Posterior cingulate gyrus (tissue), 11 donors: ENCODE results near the gene AFF3.

Source experiments
- DNase-seq, 10 donors: peaks; one replicate each; pipeline versions ENCODE4 v3.0.0 to v3.0.0-alpha.2; 2020 to 2021; ENCODE audit warnings: mixed read lengths in 3 of 10
- intact Hi-C: fragments of 100-400 bp; cut with DNase I; formaldehyde crosslinking; loops from one replicate; pipeline ENCODE4 v1.15.1; 2023

Gene AFF3

DNA sequence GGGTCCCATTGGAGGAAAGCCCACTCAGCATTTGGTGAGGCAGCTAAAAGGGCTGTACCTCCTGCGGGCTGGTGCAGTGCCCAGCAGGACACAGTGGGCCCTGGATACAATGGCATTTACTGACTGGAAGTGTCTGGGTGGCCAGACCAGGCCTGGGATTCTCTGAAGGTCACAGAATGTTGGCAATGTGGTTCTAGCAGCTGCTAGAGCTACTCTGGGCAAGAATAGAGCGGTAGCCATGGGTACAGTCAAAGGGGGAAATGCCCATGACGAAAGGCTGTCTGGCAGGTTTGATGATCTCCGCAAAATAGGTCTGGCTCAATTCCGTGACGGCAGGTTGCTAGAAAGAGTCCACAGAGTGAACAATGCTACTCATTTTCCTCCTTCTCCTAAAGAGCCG is 241.8 kb downstream of the AFF3 start:
- peak in 4 of 10 donors; percentile 15 to 80 (median 25) for DNase-seq
- intact Hi-C loops: no loop called here

DNA sequence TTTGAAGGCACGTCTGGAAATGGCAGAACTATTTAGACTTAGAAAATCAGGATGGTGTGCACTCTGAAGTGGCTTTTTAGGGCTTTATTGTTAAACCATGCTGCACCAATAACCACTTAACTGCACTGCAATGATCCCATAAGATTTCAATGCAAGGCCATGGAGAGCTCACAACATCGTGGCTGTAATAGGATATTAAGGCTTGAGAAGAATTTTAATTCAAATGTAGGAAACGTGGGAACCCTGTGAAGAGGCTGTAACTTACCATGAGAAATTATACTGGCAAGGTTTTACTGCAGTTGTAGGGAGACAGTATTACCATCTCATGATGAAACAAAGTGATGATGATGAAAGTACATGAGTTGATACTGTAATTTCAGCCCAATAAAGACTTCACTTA is 242.5 kb downstream of the AFF3 start:
- intact Hi-C loops: no loop called here
- no peak for DNase-seq

DNA sequence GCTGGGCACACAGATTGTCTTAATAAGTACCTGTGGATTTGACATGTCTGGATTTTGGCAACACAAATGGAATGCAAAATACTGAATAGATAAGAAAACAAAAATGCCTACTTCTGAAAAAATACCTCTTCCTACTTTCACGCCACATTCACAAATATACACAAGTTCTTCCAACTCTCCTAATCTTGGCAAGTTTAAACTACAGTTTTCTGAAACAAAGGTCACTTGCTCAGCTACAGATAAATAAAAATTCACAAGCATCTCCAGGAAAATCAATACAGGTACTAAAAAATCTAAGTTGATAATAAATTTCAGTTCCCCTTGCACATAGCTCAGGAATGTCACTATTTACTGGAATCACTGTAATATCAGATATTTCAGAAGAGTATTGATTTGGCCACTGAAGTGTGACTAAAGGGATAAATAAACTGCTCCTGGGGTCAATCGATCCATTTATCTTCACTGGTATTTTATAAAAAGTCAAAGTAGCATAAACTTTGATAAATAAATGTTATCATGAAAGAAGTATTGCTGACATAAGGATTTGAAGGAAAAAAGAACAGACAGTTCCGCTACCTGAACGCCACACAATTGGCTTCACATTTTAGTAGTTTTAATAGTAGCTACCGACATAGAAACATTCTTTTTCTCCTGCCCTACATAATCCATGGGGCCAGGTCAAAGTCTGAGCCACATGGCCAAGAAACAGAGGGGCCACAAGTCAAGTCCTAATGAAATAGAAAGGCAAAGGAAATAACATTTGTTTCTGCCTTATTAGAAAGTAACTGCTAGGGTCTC is 243.1 kb downstream of the AFF3 start:
- no peak for DNase-seq

DNA sequence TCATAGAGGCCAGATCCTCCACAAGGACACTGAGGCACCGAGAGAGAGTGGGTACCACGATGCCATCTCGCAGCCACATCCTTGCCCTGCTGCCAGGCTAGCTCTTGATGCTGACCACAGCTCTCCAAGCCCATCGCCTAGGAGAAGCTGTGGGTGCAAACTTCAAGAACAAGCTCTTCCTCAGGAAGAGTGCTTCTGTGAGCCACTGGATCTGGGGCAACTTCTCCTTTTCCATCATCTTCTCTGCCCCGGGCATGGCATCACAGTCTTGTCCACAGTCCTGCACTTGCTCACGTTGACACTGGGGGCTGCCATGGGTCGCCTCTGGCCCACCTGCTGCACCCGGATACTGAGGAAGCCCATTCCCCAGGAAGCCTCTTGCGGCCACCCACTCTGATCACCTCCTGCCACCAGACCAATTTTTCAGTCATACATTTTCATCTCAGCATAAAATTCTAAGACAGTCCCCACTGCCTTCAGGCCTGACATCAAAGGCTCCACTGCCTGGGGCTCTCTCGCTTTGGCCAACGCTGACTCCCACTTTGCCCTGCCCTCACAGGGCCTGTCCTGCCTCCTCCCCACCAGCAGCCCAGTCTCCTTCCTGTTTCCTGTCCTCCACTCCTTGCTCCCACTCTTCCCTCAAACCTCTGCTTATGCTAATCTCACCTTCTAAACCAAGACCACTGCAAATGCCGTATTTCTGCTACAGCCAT is 243.9 kb downstream of the AFF3 start:
- no peak for DNase-seq
- intact Hi-C loops: no loop called here

More for the DNA sequence above, 243.1 kb downstream of the AFF3 start:
- intact Hi-C loops: no loop called here

DNA sequence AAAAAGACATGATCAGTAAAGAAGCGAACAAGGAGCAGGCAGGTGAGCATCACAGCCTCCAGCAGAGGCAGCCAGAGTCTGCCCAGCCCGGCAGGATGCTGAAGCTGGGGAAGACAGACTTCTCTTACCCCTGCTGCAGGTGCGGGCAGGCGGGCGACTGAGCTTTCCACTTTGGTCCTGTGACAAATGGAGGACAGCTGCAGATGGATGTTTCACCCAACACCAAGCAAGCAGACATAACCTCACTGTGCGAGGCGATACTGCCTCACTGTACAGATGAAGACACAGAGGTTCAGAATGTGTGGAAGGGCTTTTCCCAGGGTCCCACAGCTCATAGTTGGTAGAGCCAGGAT is 251.0 kb downstream of the AFF3 start:
- DNase-seq: peak in 1 of 10 donors; percentile 79
- intact Hi-C loops: no loop called here

DNA sequence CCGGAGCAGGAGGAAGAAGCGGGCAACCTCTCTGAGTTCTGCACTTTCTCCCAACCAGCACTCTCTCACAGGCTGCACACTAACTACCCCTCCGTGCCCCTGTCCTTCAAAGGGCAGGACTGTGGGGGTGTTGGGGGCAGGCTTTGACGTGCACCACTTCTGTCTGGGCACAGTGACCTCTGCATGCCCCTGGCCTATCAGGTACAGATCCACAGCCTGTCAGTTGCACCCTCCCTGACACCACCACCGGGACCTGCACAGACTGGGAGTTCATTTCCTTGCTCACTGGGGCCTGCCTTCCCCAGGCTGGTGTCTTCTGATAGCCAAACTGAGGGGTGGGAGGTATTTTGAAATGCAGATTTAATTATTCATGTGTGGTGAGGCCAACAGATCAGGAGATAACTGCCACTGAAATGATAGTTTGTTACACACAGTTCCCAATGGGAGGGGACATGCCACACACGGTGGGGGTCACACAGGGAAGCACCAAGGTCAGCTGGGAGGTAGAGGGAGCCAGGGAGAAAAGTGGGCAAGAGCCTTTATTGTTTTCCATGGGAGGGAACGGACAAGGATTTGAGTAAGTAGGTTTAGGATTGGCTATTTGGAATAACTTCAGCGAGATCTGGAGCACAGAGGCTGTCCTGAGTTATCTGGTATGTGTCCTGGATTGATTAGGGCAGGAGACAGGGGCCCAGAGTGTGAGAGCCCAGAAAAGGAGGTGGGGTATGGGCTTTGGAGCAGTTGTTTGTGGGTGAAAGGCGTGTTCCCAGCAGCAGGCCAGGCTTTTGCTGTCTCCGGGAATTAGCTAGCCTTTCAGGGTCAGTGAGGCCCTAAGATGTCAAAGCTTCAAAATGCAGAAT is 251.6 kb downstream of the AFF3 start:
- DNase-seq: no peak

DNA sequence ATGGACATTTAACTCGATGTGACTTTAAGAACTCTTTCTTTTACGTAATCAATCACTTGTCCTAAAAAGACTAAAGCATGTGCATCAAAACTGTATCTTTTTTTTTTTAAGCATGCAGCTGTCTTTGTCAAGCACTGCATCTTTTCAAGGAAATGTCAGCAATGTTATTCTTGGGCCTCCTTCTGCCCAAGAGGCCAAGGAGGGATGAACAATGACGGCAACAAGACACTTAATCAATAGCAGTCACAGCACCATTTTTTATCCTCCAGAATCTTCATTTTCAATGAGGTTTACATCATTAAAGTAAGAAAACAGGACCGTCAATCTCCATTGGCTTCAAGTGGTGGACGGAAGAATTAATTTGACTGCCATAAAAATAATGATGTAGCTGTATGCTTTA is 253.8 kb downstream of the AFF3 start:
- DNase-seq: no peak
- intact Hi-C loops: no loop called here

More for the DNA sequence above, 251.6 kb downstream of the AFF3 start:
- intact Hi-C loops: no loop called here

DNA sequence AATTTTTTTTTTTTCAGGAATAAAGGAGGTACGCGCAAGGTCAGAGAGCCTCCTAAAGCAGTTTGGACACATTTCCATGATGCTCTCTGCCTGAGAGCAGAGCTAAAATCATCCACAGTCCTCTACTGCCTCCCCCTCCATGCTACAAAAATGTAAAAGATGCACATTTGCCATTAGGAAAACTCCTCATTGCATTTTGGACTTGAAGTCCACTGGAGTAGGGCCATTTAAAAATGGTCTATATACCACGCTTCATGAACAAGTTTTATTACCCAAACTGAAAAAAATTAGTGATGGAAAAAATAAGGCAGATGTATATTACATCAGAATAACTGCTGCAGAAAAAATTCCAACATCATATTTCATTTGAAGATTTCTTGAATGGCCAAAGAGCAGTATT is 256.0 kb downstream of the AFF3 start:
- DNase-seq: no peak
- intact Hi-C loops: no loop called here

DNA sequence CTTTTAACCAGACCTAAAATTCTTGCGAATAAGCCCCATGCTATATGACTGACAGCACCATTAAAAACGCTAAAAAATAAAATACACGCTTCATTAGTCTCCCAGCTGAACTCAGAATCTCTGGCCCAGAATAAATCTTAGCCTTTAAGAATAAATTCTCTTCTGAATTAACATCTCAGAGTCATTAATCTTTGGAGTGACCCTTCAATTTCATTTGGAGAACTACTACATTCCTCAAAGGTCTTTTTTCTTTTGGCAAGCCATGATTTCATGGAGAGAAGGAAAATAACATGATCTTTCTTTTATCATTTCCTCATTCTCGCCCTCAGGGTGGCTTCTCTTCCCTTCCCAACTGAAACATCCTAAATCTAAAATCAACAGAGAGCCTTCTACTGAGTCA is 259.0 kb downstream of the AFF3 start:
- intact Hi-C loops: no loop called here
- DNase-seq: no peak

DNA sequence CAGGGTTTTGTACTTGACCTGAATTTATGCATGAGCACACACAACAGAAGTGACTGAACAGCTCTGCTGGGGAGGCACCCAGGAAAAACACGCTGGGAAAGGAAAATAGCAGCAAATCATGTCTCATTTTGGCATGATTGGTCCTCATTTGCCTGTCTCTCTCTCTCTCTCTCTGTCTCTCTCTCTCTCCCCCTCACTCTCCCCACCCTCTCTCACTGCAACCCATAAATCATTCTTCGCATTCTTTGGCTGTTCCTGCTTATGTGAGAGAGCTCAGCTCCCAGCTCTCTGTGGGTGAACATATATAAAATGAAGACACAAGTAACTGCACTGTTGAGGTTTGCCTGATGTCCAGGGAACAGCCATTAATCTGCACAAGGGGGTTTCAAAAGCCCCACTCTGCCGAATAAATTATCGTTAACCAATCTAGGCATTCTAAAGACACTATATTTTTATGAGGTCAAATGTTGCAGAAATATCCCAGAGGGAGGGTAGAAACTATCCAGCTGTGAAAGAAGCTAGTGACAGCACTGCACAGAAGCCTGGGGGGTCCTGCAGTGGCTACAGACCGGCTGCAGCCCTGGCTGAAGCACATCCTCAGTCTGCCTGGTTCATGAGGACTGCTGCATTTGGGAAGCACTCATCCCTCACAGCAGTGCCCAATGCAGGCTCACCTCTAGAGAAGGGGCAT is 260.3 kb downstream of the AFF3 start:
- intact Hi-C loops: no loop called here
- DNase-seq: peak in 1 of 10 donors; percentile 29

DNA sequence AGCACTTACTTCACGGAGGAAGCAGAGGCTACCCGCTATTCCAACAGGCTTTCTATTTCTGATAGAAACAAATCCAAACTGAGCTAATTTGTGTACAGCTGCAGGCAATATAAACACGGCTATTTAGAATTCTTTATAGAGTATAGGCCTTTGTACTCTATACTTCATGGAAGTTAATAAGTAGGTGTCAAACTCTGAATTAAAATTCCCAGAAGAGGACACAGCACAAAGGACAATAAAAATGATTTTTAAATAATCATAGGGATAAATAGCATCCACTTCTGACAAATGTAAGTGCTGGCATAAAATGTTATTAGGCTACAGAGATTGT is 261.5 kb downstream of the AFF3 start:
- no peak for DNase-seq
- intact Hi-C loops: no loop called here

DNA sequence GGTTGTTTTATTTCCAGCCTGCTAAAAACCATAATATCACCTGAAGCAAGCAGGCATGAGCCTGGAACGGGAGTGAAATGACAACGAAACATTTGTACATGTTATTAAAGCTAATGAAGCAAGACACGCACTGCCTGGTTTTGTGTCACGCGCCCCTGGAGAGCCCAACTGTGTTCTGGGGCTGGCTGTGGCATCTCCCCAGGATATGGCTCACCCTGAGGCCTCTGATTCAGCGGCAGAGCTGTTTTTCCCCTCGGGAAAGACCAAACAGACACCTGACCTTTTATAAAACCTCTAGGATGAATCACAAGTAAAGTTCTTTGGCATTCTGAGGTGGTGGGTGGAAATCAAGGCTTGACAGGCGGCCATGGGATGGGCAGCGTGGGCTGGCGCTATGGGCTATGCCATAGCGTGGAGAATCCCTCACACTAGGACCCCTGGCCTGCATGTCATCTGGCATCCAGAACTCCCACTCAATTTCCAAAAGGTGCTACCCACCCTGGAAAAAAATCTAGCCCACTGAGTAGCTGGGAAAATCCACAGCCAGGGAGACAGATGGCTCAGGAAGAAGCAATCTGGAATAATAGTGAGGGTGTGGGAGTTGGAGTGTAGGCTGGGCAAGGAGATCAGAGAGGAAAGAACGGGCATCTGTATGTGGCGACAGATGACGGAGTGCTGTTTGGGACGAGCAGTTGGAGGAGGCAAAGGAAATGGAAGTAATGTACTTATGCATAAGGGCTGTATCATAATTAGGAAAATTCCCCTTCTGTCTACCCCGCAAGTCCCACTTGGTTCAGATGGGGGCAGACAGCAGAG is 262.0 kb downstream of the AFF3 start:
- intact Hi-C loops: no loop called here

DNA sequence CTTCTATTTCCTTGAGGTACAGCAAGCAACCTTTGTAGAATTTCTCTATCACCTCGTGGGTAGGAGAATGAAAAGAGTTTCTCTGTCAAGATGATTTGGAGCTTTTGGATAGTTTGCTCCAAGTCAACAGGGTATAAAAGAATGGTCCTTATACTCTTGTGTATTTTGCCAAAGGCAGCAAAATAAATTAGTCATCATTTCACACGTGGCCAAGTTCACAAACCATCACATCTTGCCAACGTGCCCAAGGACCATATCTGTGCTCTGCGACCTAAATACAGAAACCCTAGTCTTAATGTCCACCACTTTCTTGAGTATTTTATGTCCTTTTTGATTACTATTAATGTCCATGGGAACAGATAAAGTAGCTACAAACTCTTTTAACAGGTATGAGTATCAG is 262.9 kb downstream of the AFF3 start:
- intact Hi-C loops: no loop called here
- DNase-seq: no peak

More for the DNA sequence above, 262.0 kb downstream of the AFF3 start:
- peak in 8 of 10 donors; percentile 31 to 92 (median 50) for DNase-seq

DNA sequence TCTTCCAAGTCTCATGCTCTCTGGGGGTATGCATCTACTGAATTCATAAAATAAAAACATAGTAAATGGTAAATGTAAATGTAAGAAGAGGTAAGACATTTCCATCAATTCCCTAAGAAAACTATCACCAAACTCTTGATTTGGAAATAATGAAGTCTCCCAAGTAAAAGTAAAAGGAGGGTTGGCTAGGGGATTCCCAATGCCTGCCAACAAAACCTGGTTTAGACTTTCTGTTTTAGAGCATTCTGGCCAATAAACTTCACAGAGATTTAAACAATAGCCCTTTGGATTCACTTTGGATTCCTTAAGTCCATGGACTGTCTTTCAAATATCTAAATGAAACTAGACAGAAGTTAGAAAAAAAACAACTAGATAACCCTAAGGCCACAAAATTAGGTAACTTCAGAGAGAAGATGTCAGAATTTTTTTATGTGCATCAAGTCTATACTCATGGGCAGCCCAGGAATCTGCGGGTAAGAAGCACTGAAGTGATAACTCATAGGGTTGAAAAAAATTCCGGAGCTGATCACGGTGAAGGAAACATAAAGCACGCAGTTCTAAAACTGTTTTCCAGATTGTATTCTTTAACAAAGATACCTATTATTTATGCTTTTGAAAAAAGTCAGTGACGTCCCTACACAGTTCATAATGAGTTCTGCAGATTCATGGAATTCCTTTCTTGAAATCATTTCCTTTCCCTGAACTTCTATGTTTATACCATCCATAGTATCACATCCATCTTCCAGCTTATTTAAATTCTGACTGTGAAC is 263.6 kb downstream of the AFF3 start:
- DNase-seq: no peak
- intact Hi-C loops: no loop called here

DNA sequence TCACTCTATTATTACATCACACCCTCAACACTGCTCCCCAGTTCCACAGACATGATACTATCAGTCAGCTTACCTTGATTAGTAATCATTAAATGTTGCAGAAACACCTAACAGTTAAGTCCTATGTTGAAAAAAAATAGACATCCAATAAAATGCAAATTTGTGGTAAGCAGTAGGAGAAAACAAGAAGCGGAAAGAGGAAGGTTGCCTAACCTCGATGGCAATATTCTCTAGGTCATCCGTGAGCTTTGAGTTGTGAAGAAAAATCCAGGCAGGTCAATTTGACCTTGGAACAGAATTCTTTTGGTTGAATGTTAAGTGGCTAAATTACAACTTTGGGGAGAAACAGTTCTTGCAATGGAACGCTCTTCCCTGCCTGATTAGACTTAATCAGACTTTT is 264.4 kb downstream of the AFF3 start:
- intact Hi-C loops: no loop called here
- no peak for DNase-seq

DNA sequence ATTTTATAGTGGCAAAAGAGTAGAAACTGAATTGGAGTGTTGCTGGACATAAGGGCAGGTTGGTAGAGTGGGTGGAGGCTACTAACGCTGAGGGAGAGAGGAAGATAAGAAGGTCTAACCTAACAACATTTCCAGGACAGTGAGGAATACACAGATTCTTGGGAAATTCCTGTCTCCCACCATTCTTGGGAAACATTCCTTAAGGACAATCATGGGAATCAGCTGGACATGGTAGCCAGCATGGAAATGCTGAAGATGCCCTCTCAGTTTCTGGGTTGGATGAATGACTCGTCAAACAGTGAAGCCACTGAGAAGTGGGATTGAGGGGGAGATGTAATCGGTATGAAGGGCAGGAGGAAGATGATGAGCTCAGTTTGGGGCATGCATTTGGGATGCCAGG is 265.4 kb downstream of the AFF3 start:
- intact Hi-C loops: no loop called here
- no peak for DNase-seq

DNA sequence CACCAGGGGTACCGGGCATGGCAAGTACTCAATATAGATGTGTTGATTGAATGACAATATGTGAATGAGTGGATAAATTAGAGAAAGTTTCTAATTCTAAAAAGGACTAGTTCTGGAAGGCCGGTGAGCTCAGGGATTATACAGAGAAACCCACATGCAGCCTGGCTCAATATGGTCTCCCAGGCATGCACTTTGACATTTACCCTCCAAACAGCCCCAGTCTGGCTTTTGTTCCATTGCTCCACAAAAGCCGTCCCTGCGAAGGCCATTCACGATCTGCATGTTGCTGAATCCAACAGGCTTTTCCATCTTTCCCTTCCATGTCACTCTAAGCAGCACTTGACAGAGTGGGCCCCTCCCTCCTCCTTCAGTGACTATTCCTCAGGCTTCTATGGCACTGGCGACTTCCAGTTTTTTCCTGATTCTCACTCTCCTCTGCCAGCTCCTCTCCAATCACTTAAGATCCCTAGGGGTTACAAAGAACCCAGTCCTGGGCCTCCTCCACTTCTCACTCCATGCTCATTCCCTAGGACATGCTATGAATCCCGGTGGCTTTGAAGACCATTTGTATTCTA is 266.7 kb downstream of the AFF3 start:
- no peak for DNase-seq
- intact Hi-C loops: no loop called here

DNA sequence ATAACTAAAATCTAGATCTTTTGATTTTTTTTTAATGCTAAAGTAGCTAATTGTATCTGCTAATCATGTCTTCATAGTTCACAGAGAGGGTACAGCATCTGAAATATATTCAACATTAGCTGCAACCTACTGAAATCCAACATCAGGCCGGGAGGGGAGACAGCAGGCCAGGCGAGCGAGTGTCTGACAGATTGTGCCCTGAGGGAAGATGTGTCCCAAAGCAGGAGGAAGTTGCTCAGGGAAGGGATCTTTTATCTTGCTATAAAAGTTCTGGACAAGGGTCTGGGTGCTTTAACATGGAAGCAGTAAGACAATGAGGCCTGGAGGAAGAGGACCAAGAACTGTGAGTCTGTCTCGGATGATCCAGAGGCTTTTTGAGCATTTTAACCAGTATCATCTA is 274.1 kb downstream of the AFF3 start:
- intact Hi-C loops: no loop called here
- DNase-seq: no peak

DNA sequence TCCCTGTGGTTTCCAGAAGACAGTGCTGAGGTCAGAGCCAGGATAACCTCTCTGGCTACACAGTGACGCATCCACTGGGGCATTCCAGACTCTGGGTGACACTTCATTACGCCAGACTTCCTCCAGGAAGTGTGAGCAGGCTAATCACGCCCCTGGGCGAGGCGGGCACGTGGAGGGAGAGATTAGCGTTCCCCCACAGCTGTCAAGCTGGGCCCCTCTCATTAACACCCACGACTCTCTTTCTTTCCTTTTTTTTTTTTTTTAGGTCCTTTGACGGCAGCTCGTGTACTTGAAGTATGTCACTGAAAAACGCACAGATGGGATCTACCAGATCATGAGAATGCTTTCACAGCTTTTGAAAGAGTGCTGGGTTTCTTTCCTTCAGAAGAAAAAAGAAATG is 274.6 kb downstream of the AFF3 start:
- intact Hi-C loops: no loop called here

More for the DNA sequence above, 274.6 kb downstream of the AFF3 start:
- DNase-seq: no peak
